Measurements from ENCODE around the gene SLC25A11.

SLC25A11 gene

GRCh38 chr17:4939796-4940554 is at the start of gene SLC25A11, which contains the start of gene RNF167:
TSS of gene SLC25A11 (minus strand) at chr17:4940046. CDS start at chr17:4939910, 136 bp downstream.
TSS of gene RNF167 (plus strand) at chr17:4940268. CDS start at chr17:4940910, 642 bp downstream.
- DNase-seq (ENCODE audit: low read depth) = peak; percentile 99
- H3K4me3 ChIP-seq (ENCODE audit: low read depth, low read length) = peak within 1 kb of the TSS; percentile 91

DNA sequence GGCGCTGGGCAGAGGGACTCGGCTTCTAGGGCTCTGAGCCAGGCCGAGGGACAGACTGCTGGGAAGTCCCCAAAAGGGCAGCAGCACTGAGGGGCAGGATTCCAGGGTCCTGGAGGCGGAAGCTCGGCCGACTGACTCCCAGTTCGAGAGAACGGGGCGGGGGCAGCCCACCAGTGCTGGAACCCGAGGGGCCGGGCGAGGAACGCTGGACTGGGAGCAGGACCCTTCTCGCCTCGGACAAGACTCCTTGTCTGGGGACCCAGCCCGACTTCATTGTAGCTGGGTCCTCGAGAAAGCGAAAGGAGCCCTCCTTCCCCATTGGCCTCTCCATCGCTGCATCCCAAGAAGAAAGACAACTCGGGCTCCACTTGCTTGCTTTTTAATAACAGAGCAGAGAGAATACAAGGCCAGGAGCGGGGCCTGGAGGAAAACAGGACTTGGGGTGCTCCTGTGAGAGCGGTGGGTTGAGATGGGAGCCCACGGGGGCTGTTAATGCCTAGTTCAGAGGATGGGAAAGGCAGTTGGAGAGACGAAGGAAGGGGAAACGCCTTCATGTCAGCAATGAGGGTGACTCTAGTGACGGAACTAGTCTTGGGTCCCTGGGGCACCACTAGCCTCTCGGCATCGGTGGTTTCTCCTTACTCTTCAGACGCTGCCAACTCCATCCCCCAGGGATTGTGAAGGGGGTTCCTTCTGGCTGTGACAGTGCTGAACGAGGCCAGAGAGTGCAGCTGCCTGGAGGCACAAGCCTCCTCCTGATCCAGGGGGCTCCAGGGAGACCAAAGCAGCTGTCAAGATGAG is 48.1 kb upstream of the SLC25A11 start:
- H3K4me3 ChIP-seq (ENCODE audit: low read depth, low read length) = peak overlapping the region; percentile 86
- DNase-seq (ENCODE audit: low read depth) = no peak

DNA sequence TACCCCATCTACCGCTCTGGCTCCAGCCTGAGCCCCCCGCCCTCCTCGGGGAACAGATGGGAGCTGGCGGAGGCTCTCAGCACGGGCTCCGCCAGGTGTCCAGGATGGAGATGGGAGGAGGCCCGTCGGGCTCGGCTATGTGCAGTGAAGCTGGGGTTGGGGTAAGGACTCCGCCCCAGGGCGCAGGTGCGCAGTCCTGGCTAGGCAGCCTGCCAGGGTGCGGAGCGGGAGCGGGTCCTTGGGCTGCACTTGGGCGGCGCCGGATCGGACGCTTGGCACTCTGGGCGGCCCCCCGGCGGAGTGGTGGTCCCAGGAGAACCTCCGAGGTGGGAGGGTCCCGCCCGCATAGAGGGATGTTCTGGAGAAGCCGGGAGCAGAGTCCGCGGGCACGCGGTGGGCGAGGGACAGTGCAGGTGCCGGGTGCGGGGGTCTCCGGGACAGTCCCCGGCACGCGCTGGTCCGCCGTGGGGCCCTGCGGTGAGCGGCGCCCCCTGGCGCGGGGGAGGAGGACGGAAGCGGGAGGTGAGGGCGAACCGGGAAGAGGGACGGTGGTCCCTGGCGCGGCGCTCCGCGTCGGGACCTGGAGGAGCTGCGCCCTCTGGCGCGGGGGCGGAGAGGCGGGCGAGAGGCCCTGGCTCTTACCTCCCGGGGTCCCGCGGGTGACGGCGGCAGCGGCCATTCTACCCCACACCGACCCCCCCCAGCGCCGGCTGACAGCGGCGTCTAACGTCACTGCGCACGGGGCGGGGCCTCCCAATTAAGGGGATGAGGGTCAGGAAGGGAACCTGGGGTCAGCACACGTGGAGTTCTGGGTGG is 47.3 kb upstream of the SLC25A11 start, which contains the start of gene CAMTA2:
Gene CAMTA2 (minus strand): TSS at position 725 of the 816 bp plus-strand sequence. CDS start 1,453 bp downstream, outside the sequence.
- H3K4me3 ChIP-seq (ENCODE audit: low read depth, low read length) = peak within 1 kb of the TSS; percentile 86
- DNase-seq (ENCODE audit: low read depth) = no peak

DNA sequence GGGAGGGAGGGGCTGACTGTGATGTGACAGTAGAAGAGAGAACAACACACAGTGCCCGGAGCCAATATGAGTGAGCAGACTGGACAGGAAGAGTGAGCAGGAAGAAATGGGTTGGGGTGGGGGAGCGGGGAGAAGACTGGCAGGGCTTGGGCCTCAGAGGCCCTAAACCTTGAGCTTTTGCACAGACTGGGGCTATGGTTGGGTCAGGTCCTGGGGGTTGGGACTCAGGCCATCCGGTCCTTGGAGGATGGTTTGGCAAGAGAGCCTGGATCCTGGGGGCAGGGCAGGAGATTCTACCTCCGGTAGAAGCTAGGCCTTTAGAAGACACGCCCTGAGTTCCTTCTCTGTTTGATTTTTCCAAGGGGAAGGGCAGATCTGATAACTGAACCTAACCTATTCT is 46.6 kb upstream of the SLC25A11 start:
- no peak for DNase-seq (ENCODE audit: low read depth)
- peak overlapping the region; percentile 86 for H3K4me3 ChIP-seq (ENCODE audit: low read depth, low read length)

GRCh38 chr17:4982305-4982704 is 42.5 kb upstream of the SLC25A11 start:
- no peak for DNase-seq (ENCODE audit: low read depth)
- H3K4me3 ChIP-seq (ENCODE audit: low read depth, low read length) = no peak overlapping the region

GRCh38 chr17:4980644-4981216 is 40.9 kb upstream of the SLC25A11 start:
- no peak for DNase-seq (ENCODE audit: low read depth)
- no peak overlapping the region for H3K4me3 ChIP-seq (ENCODE audit: low read depth, low read length)

DNA sequence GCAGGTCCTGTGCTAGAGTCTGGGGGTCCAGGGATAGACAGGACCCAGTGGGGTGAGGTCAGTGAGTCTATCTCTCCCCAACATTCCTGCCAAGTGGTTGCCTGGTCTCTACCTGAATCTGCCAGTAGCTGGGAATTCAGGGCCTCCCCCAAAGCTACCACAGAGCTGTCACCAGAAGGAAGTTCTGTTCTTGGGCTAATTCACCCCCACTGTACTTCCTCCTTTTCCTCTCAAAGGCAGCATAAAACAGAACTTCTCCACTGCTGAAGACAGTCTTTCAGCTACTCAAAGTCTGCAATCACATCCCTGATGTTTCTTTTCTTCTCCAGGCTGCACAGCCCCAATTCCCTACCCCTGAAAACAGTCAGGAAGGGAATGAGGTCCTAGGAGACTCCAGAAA is 38.9 kb upstream of the SLC25A11 start:
- no peak overlapping the region for H3K4me3 ChIP-seq (ENCODE audit: low read depth, low read length)
- no peak for DNase-seq (ENCODE audit: low read depth)

- no peak overlapping the region for H3K4me3 ChIP-seq (ENCODE audit: low read depth, low read length)
- DNase-seq (ENCODE audit: low read depth) = no peak
These were observed 34.3 kb upstream of the SLC25A11 start for GRCh38 chr17:4974115-4974670.

DNA sequence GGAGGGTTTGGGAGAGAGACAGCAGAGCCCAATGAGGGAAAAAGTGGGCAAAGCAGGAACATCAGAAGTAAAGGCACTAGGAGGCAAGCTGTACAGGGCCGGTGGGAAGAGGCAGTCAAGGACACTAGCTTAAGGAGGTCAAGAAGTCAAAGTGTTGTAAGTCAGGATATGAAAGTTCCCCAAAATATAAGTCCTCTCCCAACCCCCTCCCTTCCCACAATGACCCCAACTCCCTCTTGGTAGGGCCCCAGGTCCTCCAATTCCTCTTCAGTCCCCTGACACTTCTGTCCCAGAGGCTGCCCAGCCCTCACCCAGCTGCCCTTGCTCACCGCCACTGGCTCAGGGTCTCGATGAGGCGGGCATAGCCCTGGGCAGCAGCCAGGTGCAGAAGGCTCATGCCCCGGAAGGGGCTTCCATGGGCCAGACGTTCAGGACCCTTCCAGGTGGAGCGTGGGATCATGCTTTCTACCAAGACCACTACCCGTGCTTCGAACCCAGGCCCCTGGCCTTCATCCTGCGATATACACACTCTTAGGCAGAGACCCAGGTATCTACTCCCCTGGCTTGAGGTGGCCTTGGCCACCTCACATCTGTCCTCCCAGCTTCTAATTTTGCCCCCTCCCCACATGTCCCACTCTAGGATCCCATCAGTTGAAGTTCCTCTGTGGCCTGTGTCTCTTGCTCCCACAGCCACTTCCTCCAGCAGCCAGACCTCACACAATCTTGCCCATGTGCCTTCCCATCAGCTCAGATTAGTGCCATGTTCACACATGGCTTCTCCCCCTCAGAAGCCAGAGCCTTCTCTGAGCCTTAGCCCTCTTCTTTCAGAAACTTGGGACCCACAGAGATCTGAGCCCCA is 33.6 kb upstream of the SLC25A11 start:
- no peak for DNase-seq (ENCODE audit: low read depth)
- no peak overlapping the region for H3K4me3 ChIP-seq (ENCODE audit: low read depth, low read length)

- no peak overlapping the region for H3K4me3 ChIP-seq (ENCODE audit: low read depth, low read length)
- DNase-seq (ENCODE audit: low read depth) = no peak
These were observed 32.9 kb upstream of the SLC25A11 start for GRCh38 chr17:4972752-4973151.

DNA sequence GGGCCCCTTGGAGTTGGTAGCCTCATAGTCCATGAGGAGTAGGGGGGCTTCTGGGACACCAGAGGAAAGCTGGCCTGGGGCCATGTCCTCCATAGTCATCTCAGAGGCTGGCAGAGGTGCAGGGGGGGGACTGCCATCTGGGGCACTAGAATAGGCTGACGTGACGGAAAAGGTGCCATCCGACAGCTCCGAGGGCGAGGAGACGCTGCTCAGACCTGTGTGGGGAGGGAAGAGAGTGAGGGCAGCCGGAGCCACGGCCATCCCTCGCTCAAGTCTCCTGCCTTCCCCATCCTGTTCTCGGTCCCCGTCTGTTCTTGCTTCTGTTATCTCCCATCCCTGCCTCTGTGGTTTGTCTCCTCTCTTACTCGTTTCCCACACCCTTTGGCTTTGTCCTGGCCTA is 32.5 kb upstream of the SLC25A11 start:
- no peak for DNase-seq (ENCODE audit: low read depth)

GRCh38 chr17:4971826-4972225 is 32.0 kb upstream of the SLC25A11 start:
- DNase-seq (ENCODE audit: low read depth) = no peak
- no peak overlapping the region for H3K4me3 ChIP-seq (ENCODE audit: low read depth, low read length)

More for the DNA sequence above, 32.5 kb upstream of the SLC25A11 start:
- H3K4me3 ChIP-seq (ENCODE audit: low read depth, low read length) = no peak overlapping the region

DNA sequence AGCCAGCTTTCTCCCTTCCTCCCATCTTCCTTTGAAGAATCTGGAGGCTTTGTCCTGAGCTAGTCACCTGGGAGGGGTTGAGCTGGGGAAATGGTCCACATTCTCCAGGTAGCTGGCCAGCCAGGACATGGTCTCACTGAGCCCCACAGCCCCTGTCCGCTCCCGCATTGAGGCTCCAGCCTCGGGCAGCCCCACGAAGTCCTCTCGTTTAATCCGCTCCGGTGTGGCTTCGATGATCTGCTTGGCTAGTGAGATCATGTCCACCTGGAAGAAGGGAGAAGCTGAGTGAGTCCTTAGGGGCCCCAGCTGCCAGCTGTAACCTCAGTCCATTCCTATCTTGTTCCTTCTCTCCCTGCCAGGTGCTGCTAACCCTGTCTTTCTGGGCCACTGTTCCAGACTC is 30.4 kb upstream of the SLC25A11 start:
- H3K4me3 ChIP-seq (ENCODE audit: low read depth, low read length) = no peak overlapping the region
- DNase-seq (ENCODE audit: low read depth) = no peak

DNA sequence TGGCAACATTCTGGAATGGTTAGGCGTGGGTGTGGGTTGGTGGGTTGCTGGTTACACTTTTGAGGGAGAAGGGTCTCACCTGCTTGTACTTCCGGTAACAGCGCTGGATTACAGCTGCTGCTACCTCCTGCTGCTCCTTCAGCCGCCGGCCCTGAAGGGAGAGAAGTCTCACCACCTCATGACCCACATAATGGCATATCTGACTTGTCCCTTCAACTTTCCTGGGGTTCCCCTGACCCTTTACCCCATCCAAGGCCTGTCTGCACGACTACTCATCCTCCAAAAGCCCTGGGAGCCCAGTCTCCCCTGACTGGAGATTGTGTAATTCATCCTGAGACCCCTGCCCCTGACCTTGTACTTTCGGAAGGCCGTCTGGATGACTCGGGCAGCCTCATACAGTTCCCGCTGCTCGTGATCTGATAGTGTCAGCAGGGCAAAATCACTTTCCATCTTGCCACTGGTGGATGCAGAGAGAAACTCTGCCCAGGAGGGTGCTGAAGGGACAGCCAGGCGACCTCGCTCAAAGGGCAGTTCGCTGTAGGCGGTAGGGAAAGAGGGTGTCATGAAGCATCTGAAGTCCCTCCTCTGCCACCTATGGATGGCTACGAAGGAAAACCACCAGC is 29.8 kb upstream of the SLC25A11 start:
- H3K4me3 ChIP-seq (ENCODE audit: low read depth, low read length) = peak overlapping the region; percentile 75
- DNase-seq (ENCODE audit: low read depth) = no peak

DNA sequence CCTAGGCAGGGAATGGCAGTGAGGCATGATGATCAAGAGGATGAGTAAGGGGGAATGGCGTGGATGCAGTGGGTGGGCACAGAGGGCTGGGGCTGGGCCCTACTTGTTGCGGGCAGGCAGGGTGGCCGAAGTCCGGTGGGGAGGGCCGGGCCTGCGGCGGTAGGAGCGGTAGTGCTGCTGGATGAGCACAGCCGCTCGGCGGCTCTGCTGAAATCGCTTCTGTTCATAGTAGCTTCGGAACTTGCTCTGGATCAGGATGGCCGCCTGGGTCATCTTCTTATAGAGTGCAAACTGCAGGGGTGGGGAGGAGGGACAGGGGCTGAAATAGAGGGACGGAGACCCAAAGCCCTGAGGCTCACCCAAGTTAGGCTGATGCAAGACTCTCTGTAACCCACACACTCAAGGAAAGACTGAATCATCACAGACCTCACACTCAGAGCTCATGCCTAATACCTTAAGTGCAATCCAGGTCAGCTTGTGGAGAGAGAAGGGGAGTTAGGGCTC is 29.3 kb upstream of the SLC25A11 start:
- peak; percentile 79 for DNase-seq (ENCODE audit: low read depth)
- peak overlapping the region; percentile 75 for H3K4me3 ChIP-seq (ENCODE audit: low read depth, low read length)

GRCh38 chr17:4968486-4969046 is 28.7 kb upstream of the SLC25A11 start:
- DNase-seq (ENCODE audit: low read depth) = no peak
- peak overlapping the region; percentile 75 for H3K4me3 ChIP-seq (ENCODE audit: low read depth, low read length)
